Measurements from ENCODE around the gene KIR2DL1.
"Not testable (repeated sequence)": the region's sequence is repeated elsewhere in the genome, so short reads cannot be mapped to it uniquely, and the experiment has no call there.

KIR2DL1 gene

DNA sequence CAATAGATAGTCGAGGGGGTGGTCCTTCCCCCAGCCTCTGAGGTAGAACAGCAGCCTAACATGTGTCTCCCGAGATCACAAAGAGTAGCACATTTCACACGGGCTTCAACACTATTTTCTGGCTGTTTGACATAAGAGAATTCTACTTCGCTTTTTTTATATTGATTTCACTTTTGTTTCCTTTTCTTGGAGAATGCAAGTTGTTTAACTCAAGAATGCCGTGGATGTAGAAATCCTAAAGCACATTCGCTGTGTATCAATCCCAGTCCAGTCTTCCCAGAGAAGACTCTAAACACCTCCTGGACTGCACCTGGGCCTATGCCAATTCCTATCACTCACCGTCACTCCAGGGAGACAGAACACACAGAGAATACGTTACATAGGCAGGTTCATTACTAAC is 58.5 kb downstream of the KIR2DL1 start:
- not testable (repeated sequence) for H3K9ac ChIP-seq; H3K79me2 ChIP-seq (ENCODE audit: insufficient read depth, low read depth); H2AFZ ChIP-seq (ENCODE audit: low read depth); H3K4me3 ChIP-seq (IDR thresholded peaks at IDR 0.05; ENCODE audit: insufficient read depth, low read depth, low read length); H3K27ac ChIP-seq; H3K27me3 ChIP-seq (ENCODE audit: insufficient read depth, low read depth); H3K4me1 ChIP-seq (ENCODE audit: low read depth, poor library complexity, severe bottlenecking); H3K4me2 ChIP-seq; H3K36me3 ChIP-seq (ENCODE audit: insufficient read depth); H4K20me1 ChIP-seq (ENCODE audit: insufficient read depth)

DNA sequence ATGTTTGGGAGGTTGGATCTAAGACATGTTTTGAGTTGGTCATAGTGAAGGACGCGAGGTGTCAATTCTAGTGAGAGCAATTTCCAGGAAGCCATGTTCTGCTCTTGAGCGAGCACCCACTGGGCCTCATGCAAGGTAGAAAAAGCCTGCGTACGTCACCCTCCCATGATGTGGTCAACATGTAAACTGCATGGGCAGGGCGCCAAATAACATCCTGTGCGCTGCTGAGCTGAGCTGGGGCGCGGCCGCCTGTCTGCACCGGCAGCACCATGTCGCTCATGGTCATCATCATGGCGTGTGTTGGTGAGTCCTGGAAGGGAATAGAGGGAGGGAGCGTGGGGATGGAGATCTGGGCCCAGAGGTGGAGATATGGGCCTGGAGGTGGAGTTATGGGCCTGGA is 62.9 kb downstream of the KIR2DL1 start, which contains the start of gene KIR2DS4:
Gene KIR2DS4 (plus strand): TSS at position 181 of the 400 bp plus-strand sequence.
- not testable (repeated sequence) for H3K4me1 ChIP-seq (ENCODE audit: low read depth, poor library complexity, severe bottlenecking); H3K36me3 ChIP-seq (ENCODE audit: insufficient read depth); H4K20me1 ChIP-seq (ENCODE audit: insufficient read depth); H3K4me2 ChIP-seq; H3K4me3 ChIP-seq (IDR thresholded peaks at IDR 0.05; ENCODE audit: insufficient read depth, low read depth, low read length); H3K27me3 ChIP-seq (ENCODE audit: insufficient read depth, low read depth); H3K27ac ChIP-seq; H3K79me2 ChIP-seq (ENCODE audit: insufficient read depth, low read depth); H2AFZ ChIP-seq (ENCODE audit: low read depth); H3K9ac ChIP-seq
